GM15510 (cell line): Measurements from ENCODE around the gene CD177.

Experiments used
- POLR2A ChIP-seq: IDR thresholded peaks from 3 replicates; pipeline ENCODE4 v1.6.1; 2011; ENCODE audit warnings: borderline replicate concordance; ENCODE audit not compliant: insufficient read length; ENCODE audit errors: extremely low read depth

Gene CD177

DNA sequence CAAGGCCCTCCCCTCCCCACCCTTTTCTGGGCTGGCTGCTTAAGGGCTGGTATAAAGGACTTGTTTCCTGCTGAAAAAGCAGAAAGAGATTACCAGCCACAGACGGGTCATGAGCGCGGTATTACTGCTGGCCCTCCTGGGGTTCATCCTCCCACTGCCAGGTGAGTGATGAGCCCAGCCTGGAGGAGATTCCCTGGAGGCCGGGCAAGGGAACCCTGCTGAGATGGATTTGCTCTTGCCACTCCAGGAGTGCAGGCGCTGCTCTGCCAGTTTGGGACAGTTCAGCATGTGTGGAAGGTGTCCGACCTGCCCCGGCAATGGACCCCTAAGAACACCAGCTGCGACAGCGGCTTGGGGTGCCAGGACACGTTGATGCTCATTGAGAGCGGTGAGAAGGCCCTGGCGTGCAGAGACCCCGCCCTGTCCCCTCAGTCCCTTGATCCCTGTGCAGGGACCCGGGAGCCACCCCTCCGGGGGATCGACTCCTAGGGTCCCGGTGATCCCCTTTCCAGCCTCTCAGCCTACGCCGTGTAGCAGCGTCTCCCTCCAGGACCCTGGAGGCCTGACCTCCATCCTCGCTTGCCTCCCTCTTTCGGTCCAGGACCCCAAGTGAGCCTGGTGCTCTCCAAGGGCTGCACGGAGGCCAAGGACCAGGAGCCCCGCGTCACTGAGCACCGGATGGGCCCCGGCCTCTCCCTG, at the start of gene CD177:
CD177 (plus strand) TSS at position 81 of the 699 bp plus-strand sequence; CDS start at position 110, 29 bp downstream.
- no peak for TF ChIP-seq POLR2A

- TF ChIP-seq POLR2A = no peak
These were observed 47.8 kb upstream of the CD177 start for GRCh38 chr19:43305642-43306041.

DNA sequence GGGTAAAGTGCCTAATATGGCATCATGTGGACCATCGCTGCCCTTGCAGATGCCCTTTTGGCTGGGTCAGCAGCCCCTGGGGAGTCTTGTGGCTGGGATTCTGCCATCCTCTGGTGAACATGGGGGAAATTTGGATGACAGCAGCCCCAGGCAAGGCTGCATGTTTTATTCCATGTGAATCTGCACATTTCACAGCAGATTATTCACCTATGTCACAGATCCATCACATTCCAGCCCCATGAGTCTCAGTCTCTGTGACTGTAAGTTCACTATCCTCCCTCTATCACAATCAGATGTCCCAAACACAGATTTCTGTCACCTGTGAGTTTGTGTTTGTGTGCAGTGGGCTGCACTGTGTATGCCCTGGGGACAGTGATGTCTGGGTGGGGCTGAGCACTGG, 47.4 kb upstream of the CD177 start:
- no peak for TF ChIP-seq POLR2A

- TF ChIP-seq POLR2A = no peak
These were observed 45.2 kb upstream of the CD177 start for GRCh38 chr19:43308244-43308815.

- TF ChIP-seq POLR2A = no peak
These were observed 44.0 kb upstream of the CD177 start for GRCh38 chr19:43309466-43309865.

- no peak for TF ChIP-seq POLR2A
These were observed 43.3 kb upstream of the CD177 start for GRCh38 chr19:43310221-43310620.

DNA sequence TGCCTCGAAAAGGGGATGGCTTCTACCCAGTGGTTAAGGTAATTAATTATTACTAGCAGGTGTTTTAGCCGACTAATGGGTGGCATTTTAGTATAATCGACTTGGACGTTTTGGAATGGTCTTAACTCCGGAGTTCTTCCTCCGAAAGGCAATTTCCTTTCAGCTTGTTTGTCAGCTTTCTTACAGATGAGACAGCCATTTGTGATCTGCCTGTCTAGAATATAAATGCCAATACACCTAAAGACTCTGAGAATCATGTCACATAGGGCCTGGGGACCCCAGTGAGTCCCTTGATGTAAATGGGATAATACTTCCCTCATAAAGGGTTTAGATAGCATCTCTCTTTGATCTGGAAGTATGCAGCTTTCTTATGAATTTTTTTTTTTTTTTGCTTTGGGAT, 42.2 kb upstream of the CD177 start:
- no peak for TF ChIP-seq POLR2A

DNA sequence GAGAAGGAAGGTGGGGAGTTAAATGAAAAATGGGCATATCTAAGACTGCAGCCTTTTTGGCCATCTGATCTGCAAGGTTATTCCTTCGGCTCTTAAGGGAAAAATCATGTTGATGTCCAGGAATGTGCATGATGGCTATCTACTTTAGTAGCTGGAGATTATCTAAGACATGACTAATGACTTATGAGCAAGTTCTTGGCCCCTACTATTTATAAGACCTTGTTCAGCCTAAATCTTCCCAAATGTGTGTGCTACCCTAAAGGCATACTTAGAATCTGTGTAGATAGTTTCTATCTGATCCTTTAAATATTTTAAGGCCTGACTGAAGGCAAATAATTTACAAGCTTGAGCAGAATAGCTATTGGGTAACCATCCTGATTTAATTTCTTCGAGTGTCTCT, 41.8 kb upstream of the CD177 start:
- no peak for TF ChIP-seq POLR2A

DNA sequence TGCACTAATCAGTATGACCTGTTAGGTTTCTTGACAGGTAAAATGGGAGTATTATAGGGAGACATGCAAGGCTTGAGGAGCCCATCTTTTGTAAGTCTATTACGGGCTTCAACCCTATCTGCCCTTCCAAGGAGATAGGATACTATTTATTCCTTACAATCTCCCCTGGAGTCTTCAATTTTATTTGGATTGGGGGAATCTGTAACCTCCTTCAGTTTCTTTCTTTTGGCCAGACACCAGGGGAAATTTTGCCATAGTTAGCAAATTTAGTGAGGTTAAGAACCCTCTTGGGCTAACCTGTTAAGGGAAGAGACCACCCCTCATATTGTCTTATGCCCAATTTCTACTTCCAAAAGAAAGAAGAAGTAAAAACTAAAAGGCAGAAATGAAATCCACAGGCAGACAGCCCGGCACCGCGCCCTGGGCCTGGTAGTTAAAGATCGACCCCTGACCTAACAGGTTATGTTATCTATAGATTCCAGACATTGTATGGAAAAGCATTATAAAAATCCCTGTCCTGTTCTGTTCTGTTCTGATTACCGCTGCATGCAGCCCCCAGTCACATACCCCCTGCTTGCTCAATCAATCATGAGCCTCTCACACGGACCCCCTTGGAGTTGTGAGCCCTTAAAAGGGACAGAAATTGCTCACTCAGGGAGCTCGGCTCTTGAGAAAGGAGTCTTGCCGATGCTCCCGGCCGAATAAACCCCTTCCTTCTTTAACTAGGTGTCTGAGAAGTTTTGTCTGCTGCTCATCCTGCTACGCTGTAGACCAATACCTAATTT, 39.6 kb upstream of the CD177 start:
- TF ChIP-seq POLR2A = no peak

- TF ChIP-seq POLR2A = no peak
These were observed 37.6 kb upstream of the CD177 start for GRCh38 chr19:43315851-43316250.

- no peak for TF ChIP-seq POLR2A
These were observed 36.7 kb upstream of the CD177 start for GRCh38 chr19:43316591-43317319.

DNA sequence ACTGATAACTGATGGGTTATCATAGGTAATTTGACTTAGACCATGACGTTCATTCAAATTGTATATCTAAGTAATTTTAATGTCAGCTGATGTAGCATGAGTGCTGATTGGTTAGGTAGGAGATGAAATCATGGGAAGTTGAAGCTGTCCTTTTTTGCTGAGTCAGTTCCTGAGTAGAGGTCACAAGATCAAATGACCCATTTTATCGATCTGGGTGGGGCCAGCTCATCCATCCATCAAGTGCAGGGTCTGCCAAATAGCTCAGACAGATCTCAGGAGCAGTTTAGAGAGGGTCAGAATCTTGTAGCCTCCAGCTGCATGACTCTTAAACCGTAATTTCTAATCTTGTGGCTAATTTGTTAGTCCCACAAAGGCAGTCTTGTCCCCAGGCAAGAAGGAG, 35.3 kb upstream of the CD177 start:
- TF ChIP-seq POLR2A = no peak

DNA sequence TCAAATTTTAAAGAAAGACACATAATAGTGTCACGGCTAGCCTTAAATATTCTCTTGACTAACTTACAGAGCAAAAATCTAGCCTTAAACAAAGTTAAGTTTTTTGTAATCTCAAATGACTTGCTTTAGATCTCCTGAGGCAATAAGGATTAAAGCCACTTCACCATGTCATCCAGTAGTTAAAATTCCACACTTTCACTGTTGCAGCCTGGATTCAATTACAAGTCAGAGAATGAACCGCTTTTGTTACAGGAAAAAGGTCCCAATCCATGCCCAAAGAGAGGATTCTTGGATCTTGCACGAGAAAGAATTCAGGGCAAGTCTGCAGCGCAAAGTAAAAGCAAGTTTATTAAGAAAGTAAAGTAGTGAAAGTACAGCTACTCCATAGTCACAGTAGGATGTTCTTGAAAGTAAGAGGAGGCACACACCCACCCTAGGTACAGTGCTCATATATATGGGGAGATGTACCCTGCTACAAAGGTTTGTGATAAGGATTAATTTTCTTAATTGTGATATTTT, 34.6 kb upstream of the CD177 start:
- TF ChIP-seq POLR2A = no peak

DNA sequence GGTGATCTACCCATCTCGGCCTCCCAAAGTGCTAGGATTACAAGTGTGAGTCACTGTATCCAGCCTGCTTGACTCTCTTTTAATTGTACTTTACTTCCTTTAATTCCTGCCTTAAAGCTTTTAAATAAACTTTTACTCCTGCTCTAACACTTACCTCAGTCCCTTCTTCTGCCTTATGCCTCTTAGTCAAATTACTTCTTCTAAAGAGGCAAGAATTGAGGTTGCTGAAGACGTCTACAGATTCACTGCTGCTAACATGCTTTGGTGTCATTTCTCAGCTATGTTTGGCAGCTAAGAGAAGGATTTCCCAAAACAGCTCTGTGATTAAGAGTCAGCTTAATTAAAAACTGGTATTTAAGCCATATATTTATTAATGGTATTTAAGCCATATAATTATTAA, 32.9 kb upstream of the CD177 start:
- TF ChIP-seq POLR2A = no peak

DNA sequence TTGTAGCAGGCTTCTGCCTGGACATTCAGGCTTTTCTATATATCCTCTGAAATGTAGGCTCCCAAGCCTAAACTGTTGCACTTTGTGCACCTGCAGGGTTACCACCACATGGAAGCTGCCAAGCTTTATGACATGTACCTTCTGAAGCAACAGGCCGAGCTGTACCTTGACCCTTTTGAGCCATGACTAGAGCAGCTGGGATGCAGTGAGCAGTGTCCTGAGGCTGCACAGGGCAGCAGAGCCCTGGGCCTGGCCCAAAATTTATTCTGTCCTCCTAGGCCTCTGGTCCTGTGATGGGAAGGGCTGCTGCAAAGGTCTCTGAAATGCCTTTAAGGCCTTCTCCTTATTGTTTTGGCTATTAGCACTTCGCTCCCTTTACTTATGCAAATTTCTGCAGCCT, 23.5 kb upstream of the CD177 start:
- TF ChIP-seq POLR2A = no peak
